Measurements from ENCODE around the gene ALB.

Gene ALB

GRCh38 chr4:73408181-73408867 is 4.2 kb downstream of the ALB start:
- DNase-seq (ENCODE audit: low read depth, low spot score) = no peak

- no peak for DNase-seq (ENCODE audit: low read depth, low spot score)
Observed at GRCh38 chr4:73409012-73409862, 5.2 kb downstream of the ALB start.

GRCh38 chr4:73409978-73410548 is 6.0 kb downstream of the ALB start:
- no peak for DNase-seq (ENCODE audit: low read depth, low spot score)

- no peak for DNase-seq (ENCODE audit: low read depth, low spot score)
Observed at GRCh38 chr4:73410916-73411730, 7.0 kb downstream of the ALB start.

GRCh38 chr4:73411731-73412414 is 7.8 kb downstream of the ALB start:
- no peak for DNase-seq (ENCODE audit: low read depth, low spot score)

GRCh38 chr4:73413294-73413755 is 9.2 kb downstream of the ALB start:
- DNase-seq (ENCODE audit: low read depth, low spot score) = no peak

- no peak for DNase-seq (ENCODE audit: low read depth, low spot score)
Observed at GRCh38 chr4:73414936-73415271, 10.8 kb downstream of the ALB start.

- DNase-seq (ENCODE audit: low read depth, low spot score) = no peak
Observed at GRCh38 chr4:73415807-73416238, 11.7 kb downstream of the ALB start.

- no peak for DNase-seq (ENCODE audit: low read depth, low spot score)
Observed at GRCh38 chr4:73416423-73417087, 12.5 kb downstream of the ALB start.

GRCh38 chr4:73417342-73417741 is 13.3 kb downstream of the ALB start:
- DNase-seq (ENCODE audit: low read depth, low spot score) = no peak

GRCh38 chr4:73417973-73418372 is 13.9 kb downstream of the ALB start:
- DNase-seq (ENCODE audit: low read depth, low spot score) = no peak

GRCh38 chr4:73418677-73419076 is 14.6 kb downstream of the ALB start:
- no peak for DNase-seq (ENCODE audit: low read depth, low spot score)

- no peak for DNase-seq (ENCODE audit: low read depth, low spot score)
Observed at GRCh38 chr4:73419106-73420038, 15.3 kb downstream of the ALB start.

GRCh38 chr4:73420615-73421014 is 16.5 kb downstream of the ALB start:
- DNase-seq (ENCODE audit: low read depth, low spot score) = no peak

- DNase-seq (ENCODE audit: low read depth, low spot score) = no peak
Observed at GRCh38 chr4:73421708-73422457, 17.8 kb downstream of the ALB start.

- DNase-seq (ENCODE audit: low read depth, low spot score) = no peak
Observed at GRCh38 chr4:73422458-73422752, 18.3 kb downstream of the ALB start.

GRCh38 chr4:73423184-73423583 is 19.1 kb downstream of the ALB start:
- no peak for DNase-seq (ENCODE audit: low read depth, low spot score)

GRCh38 chr4:73426666-73427065 is 22.6 kb downstream of the ALB start:
- no peak for DNase-seq (ENCODE audit: low read depth, low spot score)

- DNase-seq (ENCODE audit: low read depth, low spot score) = no peak
Observed at GRCh38 chr4:73429118-73429517, 25.0 kb downstream of the ALB start.
